ENCODE measurements around the gene FMN1.

GRCh38 chr15:32819448-32819847 lies 375.1 kb downstream of the FMN1 start:
- no peak for TF ChIP-seq CTCF (IDR thresholded peaks at IDR 0.05)
- no peak for TF ChIP-seq ZNF232 (CRISPR knock-in tag; IDR thresholded peaks at IDR 0.05)
- no peak for TF ChIP-seq ZBTB43 (CRISPR knock-in tag; IDR thresholded peaks at IDR 0.05)
- no peak for TF ChIP-seq ATF2 (CRISPR knock-in tag; IDR thresholded peaks at IDR 0.05; ENCODE audit: borderline replicate concordance, low read depth)
- no peak for TF ChIP-seq USF2 (CRISPR knock-in tag; IDR thresholded peaks at IDR 0.05)
